Measurements from ENCODE around the gene PTGER4. TPM values are rescaled to one million over a fixed set of nuclear protein-coding genes. Genes with fewer than 3 reads are reported as not detected.
"Not testable (repeated sequence)": the region's sequence is repeated elsewhere in the genome, so short reads cannot be mapped to it uniquely, and the experiment has no call there.

PTGER4 gene
- total and polyA plus RNA-seq, 2 donors: 22.8 to 25.2 TPM

DNA sequence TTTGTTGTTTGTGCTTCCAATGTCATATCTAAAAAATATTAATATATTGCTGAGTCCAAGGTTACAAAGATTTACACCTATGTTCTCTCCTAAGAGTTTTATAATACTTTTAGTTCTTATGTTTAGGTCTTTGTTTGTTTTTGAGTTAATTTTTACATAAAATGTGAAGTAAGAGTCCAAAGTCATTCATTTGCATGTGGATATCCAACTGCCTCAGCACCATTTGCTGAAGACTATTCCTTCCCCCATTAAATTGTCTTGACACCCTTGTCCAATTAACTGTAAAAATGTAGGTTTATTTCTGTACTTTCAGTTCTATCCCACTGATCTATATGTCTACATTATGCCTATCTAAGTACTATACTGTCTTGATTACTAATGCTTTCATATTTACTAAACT is 40.4 kb downstream of the PTGER4 start:
- H3K36me3 ChIP-seq (ENCODE audit: control insufficient read depth in 2 of 2, insufficient read depth in 2 of 2, low read length in 1 of 2): peaks cover 12% of the 10 kb centered on the region in 2 donors
- no peak for DNase-seq (ENCODE audit: low read depth in 6 of 9, low spot score in 9 of 9)

DNA sequence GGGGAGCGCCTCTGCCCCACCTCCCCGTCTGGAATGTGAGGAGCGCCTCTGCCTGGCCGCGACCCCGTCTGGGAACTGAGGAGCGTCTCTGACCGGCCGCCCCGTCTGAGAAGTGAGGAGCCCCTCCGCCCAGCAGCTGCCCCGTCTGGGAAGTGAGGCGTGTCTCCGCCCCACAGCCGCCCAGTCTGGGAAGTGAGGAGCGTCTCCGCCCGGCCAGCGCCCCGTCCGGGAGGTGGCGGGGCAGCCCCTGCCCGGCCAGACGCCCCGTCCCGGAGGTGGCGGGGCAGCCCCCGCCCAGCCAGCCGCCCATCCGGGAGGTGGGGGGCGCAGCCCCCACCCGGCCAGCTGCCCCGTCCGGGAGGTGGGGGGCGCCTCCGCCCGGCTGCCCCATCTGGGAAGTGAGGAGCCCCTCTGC is 42.8 kb downstream of the PTGER4 start:
- H3K4me3 ChIP-seq (ENCODE audit: low read length in 2 of 2); H3K4me1 ChIP-seq (ENCODE audit: control insufficient read depth in 2 of 2, insufficient read depth in 2 of 2, low read length in 2 of 2); DNase-seq (ENCODE audit: low read depth in 6 of 9, low spot score in 9 of 9); H3K27me3 ChIP-seq (ENCODE audit: control insufficient read depth in 2 of 2, insufficient read depth in 1 of 2, low read length in 1 of 2); H3K9me3 ChIP-seq (ENCODE audit: control insufficient read depth in 2 of 2, insufficient read depth in 1 of 2, low read length in 1 of 2); H3K27ac ChIP-seq (ENCODE audit: low read depth in 1 of 2, low read length in 1 of 2): not testable (repeated sequence)
- peaks cover 12% of the 10 kb centered on the region in 2 donors for H3K36me3 ChIP-seq (ENCODE audit: control insufficient read depth in 2 of 2, insufficient read depth in 2 of 2, low read length in 1 of 2)
- WGBS: 94% methylated on average over 37 of the region's 37 CpGs

More for the DNA sequence above, 40.4 kb downstream of the PTGER4 start:
- Histone ChIP-seq H3K27me3 (ENCODE audit: control insufficient read depth in 2 of 2, insufficient read depth in 1 of 2, low read length in 1 of 2) (no peaks in the 10 kb centered on the region), H3K4me1 (ENCODE audit: control insufficient read depth in 2 of 2, insufficient read depth in 2 of 2, low read length in 2 of 2) (no peaks in the 10 kb centered on the region), H3K27ac (ENCODE audit: low read depth in 1 of 2, low read length in 1 of 2) (no peak overlapping the region), H3K4me3 (ENCODE audit: low read length in 2 of 2) (no peak overlapping the region), H3K9me3 (ENCODE audit: control insufficient read depth in 2 of 2, insufficient read depth in 1 of 2, low read length in 1 of 2) (peaks cover 0 to 6% of the 10 kb centered on the region in 2 donors)

DNA sequence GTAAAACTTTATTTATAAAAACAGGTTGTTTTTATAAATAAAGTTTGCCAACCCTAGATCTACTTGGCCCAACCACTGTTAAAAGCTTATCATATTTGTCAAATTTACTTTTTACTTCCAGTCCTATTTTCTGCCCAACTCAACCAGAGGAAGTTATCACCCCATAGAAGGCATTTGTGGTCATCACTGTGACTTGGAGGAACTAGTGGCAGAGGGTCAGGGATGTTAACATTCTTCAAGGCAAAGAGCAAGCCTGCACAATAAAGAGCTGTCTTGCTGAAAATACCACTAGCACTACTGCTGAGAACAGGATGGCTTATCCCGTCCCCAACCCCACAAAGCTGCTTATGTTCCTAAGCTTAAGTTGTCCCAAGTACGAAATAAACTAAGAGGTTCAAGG is 53.7 kb downstream of the PTGER4 start:
- Histone ChIP-seq H3K27ac (ENCODE audit: low read depth in 1 of 2, low read length in 1 of 2) (no peak overlapping the region), H3K4me3 (ENCODE audit: low read length in 2 of 2) (no peak overlapping the region), H3K36me3 (ENCODE audit: control insufficient read depth in 2 of 2, insufficient read depth in 2 of 2, low read length in 1 of 2) (no peaks in the 10 kb centered on the region), H3K4me1 (ENCODE audit: control insufficient read depth in 2 of 2, insufficient read depth in 2 of 2, low read length in 2 of 2) (no peaks in the 10 kb centered on the region), H3K27me3 (ENCODE audit: control insufficient read depth in 2 of 2, insufficient read depth in 1 of 2, low read length in 1 of 2) (no peaks in the 10 kb centered on the region), H3K9me3 (ENCODE audit: control insufficient read depth in 2 of 2, insufficient read depth in 1 of 2, low read length in 1 of 2) (no peaks in the 10 kb centered on the region)
- no peak for DNase-seq (ENCODE audit: low read depth in 6 of 9, low spot score in 9 of 9)
- 97% methylated on average over 2 of the region's 2 CpGs for WGBS

DNA sequence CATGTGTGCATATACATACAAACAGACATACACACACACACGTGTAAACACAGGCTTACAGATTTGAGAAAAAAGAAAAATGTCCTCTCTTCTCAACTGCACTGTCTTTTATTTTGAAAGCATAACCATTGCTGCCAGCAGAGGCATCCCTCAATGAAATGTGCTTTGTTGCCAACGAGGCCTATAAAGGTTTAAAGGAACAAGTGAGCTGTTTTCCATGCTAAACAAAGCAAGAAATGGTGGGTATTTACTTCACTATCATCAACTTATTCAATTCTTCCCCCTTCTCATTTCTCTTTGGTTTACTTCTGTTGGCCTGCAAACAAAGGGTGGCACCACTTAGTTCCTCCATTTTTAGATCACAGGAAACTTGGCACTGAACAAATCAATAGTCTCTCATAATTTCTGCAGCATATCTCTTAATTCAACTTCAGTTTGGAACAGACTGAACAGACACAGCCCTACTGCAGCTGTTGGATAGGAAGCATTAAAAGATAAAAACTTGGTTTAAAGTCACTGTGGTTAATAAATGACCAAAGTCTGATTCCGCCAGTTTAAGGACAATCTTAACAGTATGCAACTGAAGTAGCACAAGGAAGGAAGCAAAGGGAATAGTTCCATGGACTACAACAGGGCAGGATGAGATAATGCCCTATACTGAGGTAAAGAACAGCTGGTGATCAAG is 54.3 kb downstream of the PTGER4 start:
- no peak for DNase-seq (ENCODE audit: low read depth in 6 of 9, low spot score in 9 of 9)
- no peaks in the 10 kb centered on the region for H3K9me3 ChIP-seq (ENCODE audit: control insufficient read depth in 2 of 2, insufficient read depth in 1 of 2, low read length in 1 of 2)
- no peak overlapping the region for H3K27ac ChIP-seq (ENCODE audit: low read depth in 1 of 2, low read length in 1 of 2)
- no peaks in the 10 kb centered on the region for H3K4me1 ChIP-seq (ENCODE audit: control insufficient read depth in 2 of 2, insufficient read depth in 2 of 2, low read length in 2 of 2)
- no peaks in the 10 kb centered on the region for H3K27me3 ChIP-seq (ENCODE audit: control insufficient read depth in 2 of 2, insufficient read depth in 1 of 2, low read length in 1 of 2)
- WGBS: 70% methylated on average over 3 of the region's 3 CpGs
- no peaks in the 10 kb centered on the region for H3K36me3 ChIP-seq (ENCODE audit: control insufficient read depth in 2 of 2, insufficient read depth in 2 of 2, low read length in 1 of 2)
- no peak overlapping the region for H3K4me3 ChIP-seq (ENCODE audit: low read length in 2 of 2)

DNA sequence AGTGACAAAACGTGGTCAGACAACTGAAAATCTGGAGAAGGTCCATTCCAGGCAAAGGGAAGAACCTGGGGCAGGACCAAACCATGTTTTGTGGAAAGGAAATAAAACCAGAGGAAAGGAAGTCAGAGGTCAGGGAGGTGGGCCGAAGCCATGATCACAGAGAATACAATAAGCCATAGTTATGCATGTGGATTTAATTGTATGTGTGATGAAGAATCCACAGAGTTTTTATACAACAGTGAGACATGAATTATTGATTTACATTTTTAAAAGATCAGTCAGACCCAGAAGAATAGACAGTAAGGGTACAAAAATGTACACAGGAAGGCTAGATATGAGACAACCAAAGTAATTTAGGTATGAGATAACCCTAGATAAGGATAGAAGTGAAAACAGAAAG is 55.3 kb downstream of the PTGER4 start:
- no peak for DNase-seq (ENCODE audit: low read depth in 6 of 9, low spot score in 9 of 9)
- Histone ChIP-seq H3K36me3 (ENCODE audit: control insufficient read depth in 2 of 2, insufficient read depth in 2 of 2, low read length in 1 of 2) (no peaks in the 10 kb centered on the region), H3K27ac (ENCODE audit: low read depth in 1 of 2, low read length in 1 of 2) (no peak overlapping the region), H3K9me3 (ENCODE audit: control insufficient read depth in 2 of 2, insufficient read depth in 1 of 2, low read length in 1 of 2) (no peaks in the 10 kb centered on the region), H3K4me3 (ENCODE audit: low read length in 2 of 2) (no peak overlapping the region), H3K27me3 (ENCODE audit: control insufficient read depth in 2 of 2, insufficient read depth in 1 of 2, low read length in 1 of 2) (no peaks in the 10 kb centered on the region), H3K4me1 (ENCODE audit: control insufficient read depth in 2 of 2, insufficient read depth in 2 of 2, low read length in 2 of 2) (no peaks in the 10 kb centered on the region)
- 96% methylated on average over 2 of the region's 2 CpGs for WGBS

DNA sequence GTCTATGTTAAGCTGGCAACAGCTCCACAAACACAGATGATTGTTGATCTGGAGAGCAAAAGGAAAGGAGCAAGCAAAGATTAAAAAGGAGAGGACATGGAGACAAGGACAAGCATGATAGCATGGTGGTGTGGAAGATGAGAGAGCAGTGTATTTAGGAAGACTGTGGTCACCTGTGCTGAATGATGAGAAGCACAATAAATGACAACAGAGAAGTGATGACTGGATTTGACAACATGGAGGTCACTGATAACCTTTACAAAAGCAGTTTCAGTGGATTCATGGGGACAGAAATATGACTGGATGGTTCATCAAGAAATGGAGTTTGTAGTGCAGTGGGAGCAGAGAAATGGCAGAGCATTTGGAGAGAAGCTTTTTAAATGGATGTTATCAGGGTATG is 55.9 kb downstream of the PTGER4 start:
- no peak overlapping the region for H3K27ac ChIP-seq (ENCODE audit: low read depth in 1 of 2, low read length in 1 of 2)

DNA sequence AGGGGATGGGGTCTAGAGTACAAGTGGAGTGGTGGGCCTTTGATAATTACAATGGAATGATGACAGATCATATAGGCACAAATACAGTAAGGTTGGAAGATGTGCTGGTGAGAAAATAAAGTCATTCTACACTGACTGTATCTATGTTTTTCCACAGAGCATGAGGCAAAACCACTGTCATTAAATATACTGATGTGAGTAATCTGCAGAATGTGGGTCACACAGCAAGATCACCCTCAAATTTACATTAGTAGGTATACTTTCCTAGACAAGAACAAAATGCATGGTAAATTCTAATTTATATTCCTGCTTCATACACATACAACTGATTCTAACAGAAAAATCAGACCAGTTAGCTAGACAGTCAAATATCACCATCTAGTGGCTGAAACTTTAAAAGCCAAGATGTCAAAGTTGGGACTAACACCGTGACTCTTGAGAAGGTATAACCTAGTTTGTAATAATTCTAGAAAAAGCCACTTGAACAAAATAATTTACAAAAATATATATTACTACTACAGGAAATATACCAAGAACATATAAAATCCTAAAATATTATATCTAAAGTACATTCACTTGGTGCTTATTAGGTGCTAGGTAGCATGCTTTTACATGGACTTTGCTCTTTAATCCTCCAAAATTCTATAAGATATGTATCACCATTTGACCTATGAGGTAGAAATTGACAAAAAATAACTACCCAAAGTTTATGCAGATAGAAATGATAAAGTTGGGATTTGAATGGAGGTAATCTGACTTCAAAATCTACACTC is 56.6 kb downstream of the PTGER4 start:
- H3K4me3 ChIP-seq (ENCODE audit: low read length in 2 of 2): no peak overlapping the region
- H3K27me3 ChIP-seq (ENCODE audit: control insufficient read depth in 2 of 2, insufficient read depth in 1 of 2, low read length in 1 of 2): no peaks in the 10 kb centered on the region
- H3K4me1 ChIP-seq (ENCODE audit: control insufficient read depth in 2 of 2, insufficient read depth in 2 of 2, low read length in 2 of 2): no peaks in the 10 kb centered on the region
- H3K9me3 ChIP-seq (ENCODE audit: control insufficient read depth in 2 of 2, insufficient read depth in 1 of 2, low read length in 1 of 2): no peaks in the 10 kb centered on the region
- H3K36me3 ChIP-seq (ENCODE audit: control insufficient read depth in 2 of 2, insufficient read depth in 2 of 2, low read length in 1 of 2): peaks cover 7 to 9% of the 10 kb centered on the region in 2 donors
- no peak overlapping the region for H3K27ac ChIP-seq (ENCODE audit: low read depth in 1 of 2, low read length in 1 of 2)
- peak; percentile 18 to 84 (median 55) for DNase-seq (ENCODE audit: low read depth in 6 of 9, low spot score in 9 of 9)
- 40% methylated on average over 1 of the region's 1 CpG for WGBS

More for the DNA sequence above, 55.9 kb downstream of the PTGER4 start:
- H3K9me3 ChIP-seq (ENCODE audit: control insufficient read depth in 2 of 2, insufficient read depth in 1 of 2, low read length in 1 of 2): no peaks in the 10 kb centered on the region
- no peaks in the 10 kb centered on the region for H3K4me1 ChIP-seq (ENCODE audit: control insufficient read depth in 2 of 2, insufficient read depth in 2 of 2, low read length in 2 of 2)
- no peaks in the 10 kb centered on the region for H3K27me3 ChIP-seq (ENCODE audit: control insufficient read depth in 2 of 2, insufficient read depth in 1 of 2, low read length in 1 of 2)
- DNase-seq (ENCODE audit: low read depth in 6 of 9, low spot score in 9 of 9): no peak
- no peak overlapping the region for H3K4me3 ChIP-seq (ENCODE audit: low read length in 2 of 2)
- H3K36me3 ChIP-seq (ENCODE audit: control insufficient read depth in 2 of 2, insufficient read depth in 2 of 2, low read length in 1 of 2): peaks cover 4% of the 10 kb centered on the region in 2 donors

DNA sequence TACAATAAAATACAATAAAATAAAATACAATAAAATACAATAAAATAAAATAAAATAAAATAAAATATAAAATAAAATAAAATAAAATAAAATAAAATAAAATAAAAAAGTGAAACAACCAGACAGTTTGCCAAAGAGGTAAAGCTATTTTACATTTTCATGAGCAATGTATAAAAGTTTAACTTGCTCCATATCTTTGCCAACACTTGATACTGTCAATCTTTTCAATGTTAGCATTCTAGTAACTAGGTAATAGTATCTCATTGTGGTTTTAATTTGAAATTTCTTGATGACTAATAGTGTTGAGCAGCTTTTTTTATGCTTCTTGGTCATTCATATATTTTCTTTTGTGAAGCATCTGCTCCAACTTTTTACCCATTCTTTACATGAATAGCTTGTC is 58.8 kb downstream of the PTGER4 start:
- Histone ChIP-seq H3K9me3 (ENCODE audit: control insufficient read depth in 2 of 2, insufficient read depth in 1 of 2, low read length in 1 of 2) (no peaks in the 10 kb centered on the region), H3K27ac (ENCODE audit: low read depth in 1 of 2, low read length in 1 of 2) (no peak overlapping the region), H3K36me3 (ENCODE audit: control insufficient read depth in 2 of 2, insufficient read depth in 2 of 2, low read length in 1 of 2) (peaks cover 11 to 12% of the 10 kb centered on the region in 2 donors), H3K4me3 (ENCODE audit: low read length in 2 of 2) (no peak overlapping the region), H3K4me1 (ENCODE audit: control insufficient read depth in 2 of 2, insufficient read depth in 2 of 2, low read length in 2 of 2) (no peaks in the 10 kb centered on the region), H3K27me3 (ENCODE audit: control insufficient read depth in 2 of 2, insufficient read depth in 1 of 2, low read length in 1 of 2) (no peaks in the 10 kb centered on the region)
- no peak for DNase-seq (ENCODE audit: low read depth in 6 of 9, low spot score in 9 of 9)

Measured in thymus (tissue), 11 donors.